Posterior vena cava (tissue), 2 donors: ENCODE results near the gene CSMD2. TPM values are rescaled to one million over a fixed set of nuclear protein-coding genes. Genes with fewer than 3 reads are reported as not detected.

Source experiments
- DNase-seq: peaks from one replicate; pipeline ENCODE4 v3.0.0-alpha.2; 2020; ENCODE audit warnings: low spot score
- intact Hi-C, 2 donors: fragments of 100-400 bp; cut with DNase I; formaldehyde crosslinking; loops; one replicate each; pipeline versions ENCODE4 v1.14.1 to v1.14.2; 2022 to 2023
- total RNA-seq, 2 donors: library from RNA; stranded (reverse); fragmentation: NEBNext Ultra II Directional; extraction: Animal tissue kit (Norgen Biotek cat#: 25700); gene quantifications; one replicate each; pipeline ENCODE4 v1.2.1, GENCODE V29; 2021
- donor health status: DM: yes; HTN: yes; CAD: no.
- donor health status: DM: yes; HTN: yes; CAD: no.

Gene CSMD2
- total RNA-seq, 2 donors from 2014 or later = 2.4 to 3.1 TPM

- intact Hi-C loops = no loop called here
- DNase-seq = peak; percentile 68
These were observed 562.8 kb downstream of the CSMD2 start for GRCh38 chr1:33602271-33602670.

- peak; percentile 0 for DNase-seq
- intact Hi-C loops = no loop called here
These were observed 563.3 kb downstream of the CSMD2 start for GRCh38 chr1:33601751-33602150.

GRCh38 chr1:33599516-33600115 is 565.4 kb downstream of the CSMD2 start:
- intact Hi-C loops = no loop called here
- peak; percentile 1 for DNase-seq

DNA sequence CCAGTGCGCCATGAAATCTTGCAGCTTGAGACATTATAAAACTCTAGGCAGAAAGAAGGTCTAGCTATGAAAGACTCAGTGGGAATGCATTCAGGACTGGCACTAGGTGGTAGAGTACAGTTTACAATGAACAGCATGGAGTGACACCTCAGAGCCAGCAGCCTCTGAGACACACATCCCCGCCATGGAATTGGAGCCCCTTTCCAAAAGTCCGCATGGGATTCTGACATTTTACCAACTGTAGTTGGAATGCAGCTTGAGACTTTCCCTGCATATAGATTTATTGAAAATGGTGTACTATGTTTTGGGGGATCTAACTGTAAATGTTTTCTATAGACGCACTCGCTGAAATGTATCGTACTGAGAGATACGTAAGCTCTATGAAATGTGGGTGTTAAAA is 576.3 kb downstream of the CSMD2 start:
- no peak for DNase-seq
- intact Hi-C loops = no loop called here

- intact Hi-C loops = no loop called here
These were observed 578.2 kb downstream of the CSMD2 start for GRCh38 chr1:33586795-33587194.

GRCh38 chr1:33586106-33586505 is 578.9 kb downstream of the CSMD2 start:
- intact Hi-C loops = no loop called here
- DNase-seq = no peak

More at GRCh38 chr1:33586795-33587194, 578.2 kb downstream of the CSMD2 start:
- DNase-seq = no peak

DNA sequence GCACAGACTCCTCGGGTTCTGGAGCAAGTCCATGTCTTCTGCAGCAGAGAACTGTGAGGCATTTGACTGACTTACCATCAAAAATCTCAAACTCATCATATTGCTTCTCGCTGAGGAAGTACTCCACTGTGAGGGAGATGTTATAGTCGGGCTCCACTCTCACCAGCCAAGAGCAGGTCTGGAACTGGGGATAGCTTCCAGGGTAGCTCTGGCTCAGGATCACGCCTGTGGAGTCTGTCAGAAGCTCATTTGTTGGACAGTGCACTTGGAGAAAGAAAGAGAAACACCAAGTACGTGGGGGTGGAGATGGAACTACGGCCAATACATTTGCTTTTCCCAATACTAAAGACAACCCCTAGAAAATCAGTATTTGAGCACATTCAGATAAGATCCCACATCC is 581.5 kb downstream of the CSMD2 start:
- DNase-seq = no peak
- intact Hi-C loops = no loop called here

DNA sequence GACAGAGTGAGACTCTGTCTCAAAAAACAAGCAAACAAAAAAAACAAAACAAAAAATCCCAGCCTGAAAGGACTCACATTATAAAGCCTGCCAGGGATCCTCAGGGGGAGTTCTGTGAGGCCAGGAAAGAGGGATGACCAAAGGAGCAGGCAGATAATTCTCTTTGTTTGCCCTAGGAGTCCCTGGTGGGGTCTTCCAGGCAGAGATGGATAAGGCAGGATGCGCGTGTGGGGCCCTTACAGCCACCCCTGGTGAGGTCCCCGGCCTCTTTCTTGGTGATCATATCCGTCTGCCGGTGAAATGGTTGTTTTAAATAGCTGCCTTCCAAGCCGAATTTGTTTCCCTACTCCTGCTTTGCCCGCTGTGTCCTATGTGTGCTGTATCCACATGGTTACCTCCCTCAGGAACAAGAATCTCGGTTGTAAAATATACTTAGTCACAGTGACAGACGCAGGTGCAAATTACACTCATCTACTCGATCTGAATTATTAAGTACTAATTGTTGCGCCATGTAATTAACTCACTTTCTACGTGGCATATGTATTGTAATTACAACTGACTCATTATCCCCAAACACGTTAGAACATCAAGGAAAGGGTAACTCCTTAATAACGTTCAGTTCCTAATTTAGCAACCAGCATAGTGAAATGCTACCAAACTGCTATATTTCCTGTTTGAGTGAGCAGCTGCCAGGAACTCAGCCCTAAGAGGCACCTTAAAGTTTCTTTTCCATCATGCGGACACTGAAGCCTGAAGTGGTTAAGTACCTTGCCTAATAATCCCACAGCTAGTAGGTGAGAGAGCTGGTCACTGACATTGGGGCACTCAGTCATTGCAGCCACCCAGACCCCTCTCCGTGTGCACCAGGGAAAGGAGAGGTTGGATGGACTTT is 586.2 kb downstream of the CSMD2 start:
- no peak for DNase-seq
- intact Hi-C loops = no loop called here

- DNase-seq = no peak
- intact Hi-C loops = no loop called here
These were observed 587.4 kb downstream of the CSMD2 start for GRCh38 chr1:33577663-33578062.

- intact Hi-C loops = no loop called here
- no peak for DNase-seq
These were observed 588.0 kb downstream of the CSMD2 start for GRCh38 chr1:33576821-33577599.

DNA sequence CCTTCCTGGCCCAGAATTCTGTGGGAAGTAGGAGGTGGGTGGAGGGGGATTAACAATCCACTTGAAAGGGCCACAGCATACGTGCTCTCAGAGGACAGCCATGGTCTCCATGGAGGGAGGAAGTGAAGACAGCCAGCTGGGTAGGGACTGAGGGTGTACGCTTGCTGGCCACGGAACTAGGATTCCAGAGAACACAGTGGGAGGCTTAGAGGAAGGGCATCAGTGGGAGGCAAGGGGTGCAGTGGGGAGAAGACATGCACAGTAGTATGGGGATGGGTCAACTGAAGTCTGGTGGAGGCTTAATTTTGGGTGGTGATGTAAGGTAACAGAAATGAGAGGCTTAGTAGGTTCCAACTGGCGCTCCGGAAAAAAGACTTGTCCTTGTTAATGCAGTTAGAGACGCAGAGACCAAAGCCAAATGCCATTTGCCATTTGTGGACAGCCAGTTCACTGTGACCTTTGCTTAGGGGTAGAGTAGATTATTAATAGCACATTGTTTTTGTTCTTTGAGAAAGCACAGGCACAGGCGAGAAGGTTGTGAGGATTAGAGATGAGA is 589.6 kb downstream of the CSMD2 start:
- no peak for DNase-seq
- intact Hi-C loops = no loop called here

- intact Hi-C loops = loop anchor here in 1 of 2 donors (1.0 kb wide), 1 partner anchor 7 kb away; no protein-coding TSS in a partner anchor
- no peak for DNase-seq
These were observed 591.4 kb downstream of the CSMD2 start for GRCh38 chr1:33573661-33574060.

DNA sequence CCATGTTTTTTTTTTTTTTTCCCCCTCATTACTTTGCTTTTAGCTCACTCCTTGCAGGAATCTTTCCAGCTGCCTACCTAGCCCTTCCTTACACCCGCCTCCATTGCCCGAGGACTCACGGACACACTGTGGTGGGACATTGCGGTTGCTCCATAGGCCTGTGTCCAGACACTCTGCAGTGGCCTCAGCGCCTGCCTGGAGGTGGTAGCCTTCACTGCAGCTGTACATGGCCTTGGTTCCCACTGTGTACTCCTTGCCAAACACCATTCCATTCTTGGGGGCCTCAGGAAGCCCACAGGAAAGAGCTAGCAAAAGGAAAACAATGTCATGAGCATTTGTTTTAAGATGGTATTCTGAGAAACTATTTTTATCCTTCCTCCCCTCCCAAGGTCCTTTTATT is 592.6 kb downstream of the CSMD2 start:
- intact Hi-C loops = no loop called here
- no peak for DNase-seq

DNA sequence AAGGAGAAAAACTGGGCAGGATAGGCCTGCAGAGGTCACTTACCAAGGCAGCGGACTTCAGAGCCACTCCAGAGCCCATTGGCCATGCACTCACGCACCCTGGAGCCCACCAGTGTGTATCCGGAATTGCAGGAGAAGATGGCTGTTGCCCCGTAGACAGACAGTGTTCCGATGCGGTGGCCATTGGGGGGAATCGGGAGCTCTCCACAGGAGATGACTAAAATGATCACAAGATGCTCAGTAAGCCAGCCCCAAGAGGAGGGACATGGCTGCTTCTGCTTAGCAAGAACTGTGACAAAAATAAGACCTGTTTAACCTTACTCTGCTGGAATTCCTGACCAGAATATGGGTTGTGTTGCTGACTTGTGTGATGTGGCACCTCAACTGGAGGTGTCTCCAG is 595.7 kb downstream of the CSMD2 start:
- intact Hi-C loops = no loop called here
- no peak for DNase-seq

DNA sequence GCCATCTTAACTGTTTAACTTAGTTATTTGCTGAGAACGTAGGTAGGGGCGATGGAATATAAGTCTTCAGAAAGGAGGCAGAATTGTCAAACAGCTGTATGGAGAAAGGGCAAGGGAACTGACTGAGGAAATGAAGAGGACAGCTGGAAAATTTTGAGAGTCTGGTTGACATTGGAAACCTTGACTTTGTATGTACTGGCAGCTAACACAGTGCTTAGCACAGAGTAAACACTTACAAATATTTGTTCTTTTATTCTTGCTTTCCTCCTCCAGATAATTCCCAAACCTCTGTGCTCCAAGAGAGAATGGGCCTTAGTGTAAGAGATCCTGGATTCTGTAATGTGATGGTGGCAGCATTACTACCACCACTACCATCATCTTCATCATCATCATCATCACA is 601.3 kb downstream of the CSMD2 start:
- intact Hi-C loops = no loop called here
- DNase-seq = no peak

- intact Hi-C loops = no loop called here
These were observed 602.5 kb downstream of the CSMD2 start for GRCh38 chr1:33562563-33562962.

DNA sequence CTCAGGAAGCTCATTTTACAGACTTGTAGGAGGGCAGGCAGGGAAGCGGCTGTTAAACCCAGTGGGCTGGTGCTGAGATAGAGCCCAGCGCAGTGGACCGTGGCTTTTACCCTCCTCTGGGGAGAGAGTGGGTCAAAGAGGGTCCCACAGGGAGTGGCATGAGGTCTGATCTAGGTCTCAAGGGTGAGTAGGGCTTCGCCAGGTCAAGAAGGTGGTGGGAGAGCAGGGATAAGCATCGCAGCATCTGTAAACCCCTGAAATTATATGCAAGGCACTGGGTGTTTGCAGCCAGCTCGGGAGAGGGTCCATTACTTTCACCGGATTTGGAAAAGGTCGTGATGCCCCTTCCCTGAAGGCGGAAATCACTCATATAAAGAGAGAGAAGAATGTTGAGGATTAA is 603.5 kb downstream of the CSMD2 start:
- no peak for DNase-seq
- intact Hi-C loops = no loop called here

More at GRCh38 chr1:33562563-33562962, 602.5 kb downstream of the CSMD2 start:
- no peak for DNase-seq

- no peak for DNase-seq
- intact Hi-C loops = no loop called here
These were observed 604.4 kb downstream of the CSMD2 start for GRCh38 chr1:33560680-33561079.

GRCh38 chr1:33548721-33549120 is 616.3 kb downstream of the CSMD2 start:
- no peak for DNase-seq
- intact Hi-C loops = no loop called here

DNA sequence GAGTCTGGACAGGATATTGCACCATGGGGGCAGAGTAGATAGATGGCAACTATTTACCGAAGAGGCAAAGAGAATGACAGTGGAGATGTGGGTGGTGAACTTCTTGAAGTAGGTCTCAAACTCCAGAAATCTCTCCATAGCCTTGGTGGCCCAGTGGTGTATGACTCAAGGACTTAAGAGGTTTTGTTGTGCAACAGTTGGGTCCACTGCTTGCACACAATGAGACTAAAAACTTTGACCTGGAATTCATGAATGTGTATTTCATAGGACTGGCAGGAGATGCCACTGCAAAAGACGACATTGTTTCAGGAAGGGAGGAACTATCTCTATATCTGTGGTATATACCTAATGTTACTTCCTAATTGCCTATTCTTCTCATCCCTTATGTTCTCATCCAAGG is 616.7 kb downstream of the CSMD2 start:
- no peak for DNase-seq
- intact Hi-C loops = no loop called here
